ENCODE data around the gene EVX2. TPM values are rescaled to one million over a fixed set of nuclear protein-coding genes. Genes with fewer than 3 reads are reported as not detected.

Gene EVX2
- total RNA-seq, 4 donors from 2014 or later = not detected

Other genes with a start within 250 kb of the EVX2 start
- gene LNPK, start 81.7 kb downstream of the EVX2 start, total RNA-seq = 10 to 100 TPM; 14.3 to 23.9 (median 15.6) TPM
- gene HOXD13, start 8.8 kb upstream of the EVX2 start, total RNA-seq = not detected
- gene HOXD12, start 15.8 kb upstream of the EVX2 start, total RNA-seq = not detected
- gene HOXD11, start 23.3 kb upstream of the EVX2 start, total RNA-seq = not detected
- gene HOXD10, start 32.8 kb upstream of the EVX2 start, total RNA-seq = not detected
- gene HOXD9, start 38.8 kb upstream of the EVX2 start, total RNA-seq = under 1 TPM in 1 of 4 donors, not detected in 3; 0.70 TPM
- gene HOXD8, start 45.7 kb upstream of the EVX2 start, total RNA-seq = 1 to 10 TPM; 3.3 to 9.1 (median 5.0) TPM
- 10 to 100 TPM in 2 of 4 donors, 1 to 10 TPM in 2; 1.7 to 13.2 (median 7.0) TPM for gene HOXD4, start 67.6 kb upstream of the EVX2 start, total RNA-seq
- 1 to 10 TPM; 2.0 to 9.1 (median 8.3) TPM for gene HOXD3, start 73.3 kb upstream of the EVX2 start, total RNA-seq
- 10 to 100 TPM in 1 of 4 donors, 1 to 10 TPM in 3; 2.5 to 11.5 (median 9.5) TPM for gene HOXD1, start 104.7 kb upstream of the EVX2 start, total RNA-seq
- gene MTX2, start 185.5 kb upstream of the EVX2 start, total RNA-seq = 10 to 100 TPM; 17.6 to 33.1 (median 28.9) TPM

All from Peyer's patch (tissue), 4 donors.